ENCODE measurements around the gene CNKSR3.

- TF ChIP-seq CTCF (IDR thresholded peaks at IDR 0.05): no peak
- no peak for TF ChIP-seq POLR2A (IDR thresholded peaks at IDR 0.05)
Observed at GRCh38 chr6:154511791-154512190, 1.3 kb upstream of the CNKSR3 start.
